ENCODE measurements around the gene TRAPPC11. TPM values are rescaled to one million over a fixed set of nuclear protein-coding genes. Genes with fewer than 3 reads are reported as not detected.

TRAPPC11 gene
- total RNA-seq (100 to 1,000 TPM in 1 of 5 donors, 10 to 100 TPM in 4; 47.5 to 173 (median 93.1) TPM), polyA plus RNA-seq (10 to 100 TPM; 10.6 to 13.3 (median 12.5) TPM)
- long read RNA-seq, donor 1 = 0 reads
- long read RNA-seq, donor 2, full-length matches to known transcripts = 1 of 1 reads
- long read RNA-seq, donor 2, partial matches to known transcripts = 0 of 1 reads
- long read RNA-seq, donor 2, other reads (novel, unspliced or antisense) = 0 of 1 reads
- long read RNA-seq, donor 3, full-length matches to known transcripts = 2 of 2 reads
- long read RNA-seq, donor 3, partial matches to known transcripts = 0 of 2 reads
- long read RNA-seq, donor 3, other reads (novel, unspliced or antisense) = 0 of 2 reads
- long read RNA-seq, donor 4 = 0 reads
- long read RNA-seq, donor 5, full-length matches to known transcripts = 3 of 3 reads
- long read RNA-seq, donor 5, partial matches to known transcripts = 0 of 3 reads
- long read RNA-seq, donor 5, other reads (novel, unspliced or antisense) = 0 of 3 reads
- long read RNA-seq, donor 6, full-length matches to known transcripts = 5 of 5 reads
- long read RNA-seq, donor 6, partial matches to known transcripts = 0 of 5 reads
- long read RNA-seq, donor 6, other reads (novel, unspliced or antisense) = 0 of 5 reads
- long read RNA-seq, donor 7, full-length matches to known transcripts = 1 of 1 reads
- long read RNA-seq, donor 7, partial matches to known transcripts = 0 of 1 reads
- long read RNA-seq, donor 7, other reads (novel, unspliced or antisense) = 0 of 1 reads
- long read RNA-seq, donor 8 = 0 reads
- long read RNA-seq, donor 9 = 0 reads
- long read RNA-seq, donor 10, full-length matches to known transcripts = 1 of 1 reads
- long read RNA-seq, donor 10, partial matches to known transcripts = 0 of 1 reads
- long read RNA-seq, donor 10, other reads (novel, unspliced or antisense) = 0 of 1 reads

- Histone ChIP-seq H3K9me3 (no peaks in the 10 kb centered on the region), H3K4me3 (peak within 1 kb of the TSS; percentile 62 to 91 (median 78)), H3K27me3 (no peaks in the 10 kb centered on the region), H3K36me3 (peaks cover 0 to 17% (median 15%) of the 10 kb centered on the region in 4 donors), H3K4me1 (peaks cover 7 to 48% (median 33%) of the 10 kb centered on the region in 4 donors), H3K27ac (peak within 1 kb of the TSS; percentile 90 to 96 (median 93))
- DNase-seq = peak; percentile 98 to 100
- intact Hi-C loops (cut with DNase I; ENCODE audit: low total_unique reads) = no loop called here
- 0 to 2% (median 1%) methylated on average over 40 to 57 of the region's 63 CpGs for WGBS, 5 donors
- no peak for TF ChIP-seq EP300 (IDR thresholded peaks at IDR 0.05)
- peak; percentile 63 to 95 (median 94) for TF ChIP-seq POLR2AphosphoS5 (IDR thresholded peaks at IDR 0.05)
- TF ChIP-seq, protein P1, sequence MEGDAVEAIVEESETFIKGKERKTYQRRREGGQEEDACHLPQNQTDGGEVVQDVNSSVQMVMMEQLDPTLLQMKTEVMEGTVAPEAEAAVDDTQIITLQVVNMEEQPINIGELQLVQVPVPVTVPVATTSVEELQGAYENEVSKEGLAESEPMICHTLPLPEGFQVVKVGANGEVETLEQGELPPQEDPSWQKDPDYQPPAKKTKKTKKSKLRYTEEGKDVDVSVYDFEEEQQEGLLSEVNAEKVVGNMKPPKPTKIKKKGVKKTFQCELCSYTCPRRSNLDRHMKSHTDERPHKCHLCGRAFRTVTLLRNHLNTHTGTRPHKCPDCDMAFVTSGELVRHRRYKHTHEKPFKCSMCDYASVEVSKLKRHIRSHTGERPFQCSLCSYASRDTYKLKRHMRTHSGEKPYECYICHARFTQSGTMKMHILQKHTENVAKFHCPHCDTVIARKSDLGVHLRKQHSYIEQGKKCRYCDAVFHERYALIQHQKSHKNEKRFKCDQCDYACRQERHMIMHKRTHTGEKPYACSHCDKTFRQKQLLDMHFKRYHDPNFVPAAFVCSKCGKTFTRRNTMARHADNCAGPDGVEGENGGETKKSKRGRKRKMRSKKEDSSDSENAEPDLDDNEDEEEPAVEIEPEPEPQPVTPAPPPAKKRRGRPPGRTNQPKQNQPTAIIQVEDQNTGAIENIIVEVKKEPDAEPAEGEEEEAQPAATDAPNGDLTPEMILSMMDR (IDR thresholded peaks at IDR 0.05) = peak in 2 of 7 experiments; percentile 12 to 30
- peak in 2 of 4 donors; percentile 10 to 50 for TF ChIP-seq POLR2A (IDR thresholded peaks at IDR 0.05)
Measured at GRCh38 chr4:183659029-183659871, at the start of gene TRAPPC11, which contains the start of gene RWDD4. Gene TRAPPC11, plus strand, starts transcription at chr4:183659293. Its CDS starts 4,575 bp downstream, at chr4:183663868. Gene RWDD4, minus strand, starts transcription at chr4:183659185. Its CDS starts 233 bp downstream, at chr4:183658952.

- Histone ChIP-seq H3K9me3 (no peaks in the 10 kb centered on the region), H3K27me3 (no peaks in the 10 kb centered on the region), H3K4me1 (no peaks in the 10 kb centered on the region), H3K36me3 (no peaks in the 10 kb centered on the region), H3K4me3 (no peak overlapping the region), H3K27ac (no peak overlapping the region)
- 81 to 95% (median 91%) methylated on average over 2 of the region's 2 CpGs for WGBS, 5 donors
- no peak for TF ChIP-seq POLR2AphosphoS5 (IDR thresholded peaks at IDR 0.05)
- TF ChIP-seq, protein P1 (IDR thresholded peaks at IDR 0.05) = no peak
- TF ChIP-seq POLR2A (IDR thresholded peaks at IDR 0.05) = no peak
- no peak for TF ChIP-seq EP300 (IDR thresholded peaks at IDR 0.05)
- intact Hi-C loops (cut with DNase I; ENCODE audit: low total_unique reads) = no loop called here
- DNase-seq = no peak
Measured at GRCh38 chr4:183610033-183610432, 49.1 kb upstream of the TRAPPC11 start.

DNA sequence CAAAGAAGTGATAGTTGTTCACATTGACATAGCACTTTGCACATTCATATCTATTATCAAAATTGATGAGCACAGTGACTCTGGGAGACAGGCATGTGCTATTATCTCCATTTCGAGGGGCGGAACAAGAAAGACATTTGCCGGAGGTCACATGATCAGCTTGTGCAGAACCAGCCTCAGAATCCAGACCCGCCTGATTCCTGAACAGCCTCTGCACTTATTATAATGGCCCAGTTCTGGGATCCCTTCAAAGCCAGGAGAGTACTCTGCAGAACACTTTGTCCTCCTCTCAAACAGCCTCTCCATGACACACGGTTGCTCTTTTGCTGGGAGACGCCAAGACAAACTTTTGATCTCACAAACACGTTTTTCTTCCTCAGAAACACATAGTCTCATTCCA lies 48.5 kb upstream of the TRAPPC11 start:
- intact Hi-C loops (cut with DNase I; ENCODE audit: low total_unique reads) = no loop called here
- Histone ChIP-seq H3K27me3 (no peaks in the 10 kb centered on the region), H3K36me3 (no peaks in the 10 kb centered on the region), H3K4me3 (no peak overlapping the region), H3K27ac (no peak overlapping the region), H3K9me3 (no peaks in the 10 kb centered on the region), H3K4me1 (no peaks in the 10 kb centered on the region)
- peak in 1 of 2 donors; percentile 16 for DNase-seq
- 57 to 76% (median 60%) methylated on average over 7 of the region's 7 CpGs for WGBS, 5 donors
- TF ChIP-seq, protein P1 (IDR thresholded peaks at IDR 0.05) = no peak
- no peak for TF ChIP-seq EP300 (IDR thresholded peaks at IDR 0.05)
- no peak for TF ChIP-seq POLR2A (IDR thresholded peaks at IDR 0.05)
- TF ChIP-seq POLR2AphosphoS5 (IDR thresholded peaks at IDR 0.05) = no peak

All from stomach (tissue), 19 donors.